Heart left ventricle (tissue), 13 donors: ENCODE measurements around the gene LTBP4.

Experiments
- CTCF ChIP-seq, 12 donors: fragments of 200-600 bp; sonication (generic) in 4 of 12; IDR thresholded peaks; one replicate each; pipeline versions ENCODE4 v1.5.0 to v1.8.0; 2018 to 2022; ENCODE audit warnings: antibody characterized with exemption in 12 of 12, mild to moderate bottlenecking in 5 of 12
- POLR2A ChIP-seq, 2 donors: fragments of 450-650 bp; IDR thresholded peaks; one replicate each; pipeline ENCODE4 v1.6.1; 2017; ENCODE audit warnings: antibody characterized with exemption in 2 of 2, mild to moderate bottlenecking in 2 of 2, moderate library complexity in 2 of 2
- donor health status: ischemic (EF 13 %, LVEDD 7.1; RV severe dilation, severe dysfunction).
- donor health status: DM: no; HTN: yes; CAD: no.
- donor health status: DM: no; HTN: no; CAD: no.
- donor health status: ischemic (EF 25% LVEDD 6.9; RV normal size, moderate dysfunction).
- donor health status: ischemic (EF 25% LVEDD 5.7; RV mildly dilated, moderate dysfunction).
- donor health status: ischemic (EF 35%, LVEDD 5.7; RV mildly dilated, moderate dysfunction).
- donor health status: nonischemic (EF 11% LVEDD 7.7; RV severe dilation, severe dysfunction).
- donor health status: DM: yes; HTN: yes; CAD: no.
- donor health status: PGD.
- donor health status: ischemic (EF 29% LVEDD 5.4; RV normal size, mild dysfunction).
- donor health status: nonischemic (EF 23%, LVEDD 6.1; RV moderate dilation, normal function).

DNA sequence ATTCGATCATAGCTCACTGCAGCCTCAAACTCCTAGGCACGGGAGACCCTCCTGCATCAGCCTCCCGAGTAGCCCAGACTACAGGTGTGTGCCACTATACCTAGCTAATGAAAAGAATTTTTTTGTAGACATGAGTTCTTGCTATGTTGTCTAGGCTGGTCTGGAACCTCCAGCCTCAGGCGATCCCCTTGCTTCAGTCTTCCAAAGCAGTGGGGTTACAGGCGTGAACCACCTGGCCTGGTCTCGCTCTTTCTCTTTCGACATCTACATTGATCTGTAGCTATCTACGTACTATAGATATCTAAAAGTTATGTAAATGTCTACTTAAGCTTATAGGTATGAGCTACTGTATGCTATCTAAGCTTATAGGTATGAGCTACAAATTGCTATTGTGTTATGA, 56.9 kb downstream of the LTBP4 start:
- no peak for TF ChIP-seq CTCF (IDR thresholded peaks at IDR 0.05)
- no peak for TF ChIP-seq POLR2A (IDR thresholded peaks at IDR 0.05)
